GM18508 (cell line): Measurements from ENCODE around the gene CDC37L1.

ENCODE experiments used
- ATAC-seq: cut with Tn5 transposase; IDR thresholded peaks from one replicate; pipeline ENCODE4 v1.9.1; 2021; ENCODE audit warnings: moderate number of reproducible peaks; ENCODE audit not compliant: insufficient read depth, unreplicated experiment

The CDC37L1 gene

DNA sequence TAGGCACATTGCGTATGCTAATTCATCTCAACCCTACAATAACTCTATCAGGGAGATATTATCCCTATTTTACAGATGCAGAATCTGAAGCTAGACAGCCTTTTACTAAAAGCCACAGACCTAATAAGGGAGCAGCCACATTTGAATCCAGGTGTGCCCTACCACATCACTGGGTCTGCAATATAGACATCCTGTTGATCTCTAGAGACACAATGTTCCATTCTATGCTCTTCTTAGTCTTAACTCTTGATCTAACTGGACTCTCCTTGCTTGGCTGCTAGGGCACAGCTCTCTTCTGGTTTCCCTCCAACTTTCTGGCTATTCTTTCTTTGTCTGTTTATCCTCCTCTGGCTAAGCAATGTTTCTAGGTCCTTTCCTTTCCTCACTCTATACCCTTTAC lies 11.7 kb upstream of the CDC37L1 start:
- no peak for ATAC-seq

DNA sequence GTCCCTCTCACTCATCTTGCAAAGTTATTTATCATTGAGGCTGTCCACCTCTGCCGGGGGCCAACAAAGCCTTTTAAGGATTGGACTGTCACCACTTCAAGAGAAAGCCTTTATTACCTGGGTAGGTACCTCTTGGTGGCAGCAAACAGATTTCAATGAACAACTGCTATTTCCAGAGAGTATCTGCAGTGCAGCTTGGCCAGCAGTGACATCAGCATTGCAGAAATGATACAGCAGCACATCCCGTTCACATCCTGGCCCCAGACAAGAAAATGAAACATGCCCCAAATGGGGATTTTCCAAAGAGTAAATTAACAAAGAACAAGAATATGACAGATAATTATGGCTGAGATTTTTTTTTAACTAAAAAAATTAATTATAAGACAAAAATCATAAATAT lies 10.8 kb upstream of the CDC37L1 start:
- ATAC-seq, result no peak

DNA sequence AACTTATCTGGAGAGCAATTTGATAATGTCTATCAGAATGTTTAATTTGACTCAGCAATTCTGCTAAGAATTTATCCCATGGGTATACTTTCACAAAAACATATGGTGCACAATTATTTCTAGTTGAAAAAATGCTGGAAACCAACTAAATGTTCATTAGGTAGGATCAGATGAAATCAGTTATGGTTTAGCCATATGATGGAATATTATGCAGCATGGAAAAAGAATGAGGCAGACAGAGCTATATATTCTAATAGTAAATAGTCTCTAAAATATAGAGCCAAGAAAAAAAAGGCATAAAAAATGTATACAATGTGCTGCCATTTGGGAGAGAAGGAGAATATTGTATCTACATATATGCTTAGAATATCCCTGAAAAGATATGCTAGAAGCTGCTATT lies 9.5 kb upstream of the CDC37L1 start:
- ATAC-seq, result no peak

DNA sequence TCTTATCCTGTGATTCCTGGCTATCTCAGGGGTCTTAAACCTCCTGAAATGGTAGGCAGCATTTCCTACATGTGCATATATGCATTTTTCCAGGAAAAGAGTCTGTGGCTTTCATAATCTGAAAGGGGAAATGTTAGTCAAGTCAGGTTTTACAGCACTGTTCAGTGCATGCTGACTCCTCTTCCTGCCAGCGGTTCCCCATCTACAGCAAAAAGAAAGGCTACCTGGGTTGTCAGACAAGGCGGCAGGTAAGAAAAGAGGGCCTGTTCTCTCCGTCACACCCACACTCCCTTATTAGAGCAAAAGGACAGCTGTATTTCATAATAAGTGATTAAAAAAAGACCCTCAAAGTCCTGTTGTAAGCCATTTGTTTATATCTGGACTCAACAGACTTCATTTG lies 8.8 kb upstream of the CDC37L1 start:
- ATAC-seq, result no peak

DNA sequence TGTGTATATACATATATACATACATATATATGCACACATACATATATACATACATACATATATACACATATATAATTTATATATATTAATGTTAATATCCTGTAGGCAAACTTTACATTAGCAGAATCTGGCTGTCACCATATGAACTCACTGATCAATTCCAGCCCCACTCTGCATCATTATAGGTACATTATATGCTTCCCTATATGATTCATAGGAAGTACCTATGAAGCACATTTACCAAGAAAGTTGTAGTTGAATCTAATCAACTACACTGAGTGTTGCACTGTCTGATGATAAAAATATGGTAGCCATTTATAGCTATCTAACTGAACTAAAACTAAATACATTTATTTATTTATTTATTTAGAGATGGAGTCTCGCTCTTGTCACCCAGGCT lies 7.6 kb upstream of the CDC37L1 start:
- no peak for ATAC-seq

DNA sequence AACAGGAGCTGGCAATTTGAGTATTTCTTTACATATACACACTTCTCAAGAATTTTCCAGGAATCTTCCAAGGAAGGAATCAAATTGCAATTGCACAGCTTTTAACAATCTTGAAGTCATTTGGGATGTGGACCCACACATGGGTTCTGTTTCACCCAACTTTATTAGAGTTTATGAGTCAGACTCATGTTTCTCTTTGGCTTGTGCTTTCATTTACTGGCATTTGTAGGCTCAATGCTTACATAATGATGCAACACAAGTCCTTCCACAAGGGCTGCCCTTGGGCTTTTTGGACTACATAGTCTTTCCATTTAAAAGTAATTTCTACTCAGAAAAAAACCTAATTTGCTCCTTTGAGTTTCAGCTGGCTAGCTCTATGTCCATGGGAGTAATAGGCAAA lies 4.6 kb upstream of the CDC37L1 start:
- no peak for ATAC-seq

DNA sequence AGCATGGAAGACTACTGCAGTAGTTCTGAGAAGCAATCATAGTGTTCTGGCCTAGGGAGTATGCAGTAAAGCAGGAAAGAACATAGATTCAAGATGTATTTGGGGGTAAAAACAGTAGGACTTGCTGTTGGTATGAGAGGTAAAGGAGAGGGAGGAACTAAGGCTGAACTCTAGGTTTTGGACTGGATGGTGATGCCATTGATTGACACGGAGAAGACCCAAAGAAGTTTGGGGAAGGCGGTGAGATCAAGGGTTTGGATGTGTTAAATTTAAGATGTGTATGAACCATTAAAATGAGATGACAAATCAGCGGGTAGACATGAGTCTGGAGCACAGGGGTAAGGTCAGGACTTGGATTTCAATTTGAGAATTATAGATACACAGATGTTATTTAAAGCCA lies 2.0 kb upstream of the CDC37L1 start:
- no peak for ATAC-seq

DNA sequence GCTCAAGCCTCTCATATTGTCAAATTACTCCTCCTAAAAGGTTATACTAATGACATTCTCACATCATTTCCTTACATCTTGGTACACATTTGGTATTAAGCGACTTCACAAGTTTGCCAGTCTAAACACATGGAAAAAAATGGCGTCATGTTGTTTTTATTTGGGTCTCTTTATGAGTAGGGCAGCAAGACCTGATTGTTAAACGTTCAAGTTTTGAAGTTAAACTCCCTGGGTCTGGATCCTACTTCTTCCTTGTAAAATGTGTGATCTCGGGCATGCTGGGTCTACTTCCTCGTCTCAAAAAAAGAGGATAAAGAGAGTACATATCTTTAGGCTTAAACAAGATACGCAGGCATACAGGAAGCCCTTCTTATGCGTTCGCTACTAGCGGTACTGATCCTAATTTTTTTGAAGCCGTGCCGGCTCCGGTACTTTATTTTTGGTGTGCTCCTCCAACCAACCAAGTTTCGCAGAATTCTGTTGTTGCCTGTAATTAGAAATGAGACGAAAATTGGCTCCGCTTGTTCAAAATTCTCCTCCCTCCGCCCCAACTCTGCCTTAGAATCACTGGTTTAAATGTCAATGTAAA lies 596 bp upstream of the CDC37L1 start:
- no peak for ATAC-seq

DNA sequence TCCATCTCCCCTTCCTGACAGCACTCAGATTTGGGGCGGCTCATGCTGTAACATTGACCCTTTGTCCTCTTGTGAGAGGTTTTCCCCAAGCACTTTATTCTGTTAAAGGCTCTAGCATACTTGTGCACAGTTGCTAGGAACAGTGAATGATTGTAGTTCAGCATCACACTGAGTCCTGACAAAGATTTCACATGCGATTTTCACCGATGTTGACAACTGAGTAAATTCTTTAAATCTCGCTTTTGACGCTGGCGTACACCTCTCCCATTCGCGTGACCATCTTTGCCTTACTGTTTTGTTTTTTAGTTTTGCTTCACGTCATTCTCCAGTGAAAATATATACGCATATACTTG lies 780 bp downstream of the CDC37L1 start:
- ATAC-seq, result no peak

DNA sequence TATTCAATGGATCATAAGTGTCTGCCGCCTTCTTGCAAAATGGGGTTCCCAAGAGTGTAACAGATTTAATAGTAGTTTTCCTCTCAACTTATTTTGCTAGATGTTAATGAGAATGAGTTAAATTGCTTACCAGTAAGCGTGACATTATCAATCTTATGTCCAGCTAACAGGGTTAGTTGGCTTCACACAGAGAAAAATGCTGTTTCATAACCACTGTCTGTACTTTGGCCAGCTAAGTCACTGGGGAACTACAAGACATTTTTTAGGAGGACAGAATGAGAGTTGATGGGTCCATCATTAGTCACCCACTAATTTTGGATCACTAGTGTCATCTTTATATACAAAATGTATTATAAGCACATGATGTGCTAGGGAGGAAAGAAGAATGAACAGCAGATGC lies 1.4 kb downstream of the CDC37L1 start:
- no peak for ATAC-seq

DNA sequence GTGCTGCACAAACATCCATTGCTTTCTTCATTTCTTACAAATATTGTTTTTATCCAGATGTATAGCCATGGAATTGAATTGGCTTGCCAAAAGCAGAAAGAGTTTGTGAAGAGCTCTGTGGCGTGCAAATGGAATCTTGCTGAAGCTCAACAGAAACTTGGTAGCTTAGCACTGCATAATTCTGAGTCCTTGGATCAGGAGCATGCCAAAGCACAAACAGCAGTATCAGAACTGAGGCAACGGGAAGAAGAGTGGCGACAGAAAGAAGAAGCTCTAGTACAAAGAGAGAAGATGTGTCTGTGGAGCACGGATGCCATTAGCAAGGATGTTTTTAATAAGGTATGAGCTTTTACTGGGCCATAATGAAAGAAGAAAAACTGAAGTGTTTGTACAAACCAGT lies 5.5 kb downstream of the CDC37L1 start:
- ATAC-seq, result no peak

DNA sequence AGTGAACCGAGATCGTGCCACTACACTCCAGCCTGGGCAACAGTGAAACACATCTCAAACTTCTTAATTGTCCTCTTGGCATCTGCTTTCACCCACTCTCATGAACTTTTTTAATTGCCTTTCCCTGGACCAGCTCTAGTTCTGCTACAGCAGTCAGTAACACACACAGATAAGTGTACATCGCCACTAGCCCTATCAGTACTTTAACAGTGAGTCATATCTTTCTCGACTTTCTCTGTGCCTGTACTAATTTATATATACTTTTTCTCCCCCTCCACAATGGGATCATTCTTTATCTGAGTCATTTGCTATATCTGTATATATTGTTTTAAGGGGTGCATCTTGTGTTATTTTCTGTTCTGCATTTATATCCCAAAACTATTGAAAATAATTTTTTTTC lies 6.7 kb downstream of the CDC37L1 start:
- no peak for ATAC-seq

DNA sequence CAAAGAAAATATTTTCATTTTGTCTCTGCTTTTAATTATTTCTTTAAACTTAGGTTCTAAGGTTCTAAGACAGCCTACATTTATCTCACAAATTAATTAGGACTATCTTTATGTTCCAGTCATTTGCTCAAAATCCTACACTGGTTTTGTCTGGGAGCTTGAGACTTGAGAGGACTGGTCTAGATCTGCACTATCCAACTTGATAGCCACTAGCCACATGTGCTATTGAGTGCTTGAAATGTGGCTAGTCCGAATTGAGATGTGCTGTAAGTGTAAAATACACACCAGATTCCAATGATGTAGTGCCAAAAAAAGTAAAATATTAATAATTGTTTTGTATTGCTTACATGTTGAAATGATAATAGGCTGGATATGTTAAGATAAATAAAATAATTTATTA lies 7.2 kb downstream of the CDC37L1 start:
- no peak for ATAC-seq

DNA sequence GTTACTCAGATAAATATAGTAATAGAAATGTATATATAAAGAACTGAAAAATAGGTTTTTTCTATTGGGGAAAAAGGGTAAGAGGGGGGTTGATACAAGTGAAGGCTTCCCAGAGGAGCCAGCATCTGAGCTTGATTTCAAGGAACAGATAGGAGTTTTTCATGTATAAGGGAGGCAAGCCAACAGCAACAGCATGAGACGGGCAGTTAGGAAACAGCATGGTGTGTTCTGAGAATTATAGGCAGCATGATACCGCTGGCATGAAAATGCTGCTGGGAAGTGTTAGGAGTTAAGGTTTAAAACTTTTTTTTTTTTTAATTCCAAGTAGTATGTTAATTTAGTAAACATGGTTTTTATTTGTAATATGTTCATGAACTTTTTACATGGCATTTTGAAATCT lies 9.7 kb downstream of the CDC37L1 start:
- ATAC-seq, result no peak

DNA sequence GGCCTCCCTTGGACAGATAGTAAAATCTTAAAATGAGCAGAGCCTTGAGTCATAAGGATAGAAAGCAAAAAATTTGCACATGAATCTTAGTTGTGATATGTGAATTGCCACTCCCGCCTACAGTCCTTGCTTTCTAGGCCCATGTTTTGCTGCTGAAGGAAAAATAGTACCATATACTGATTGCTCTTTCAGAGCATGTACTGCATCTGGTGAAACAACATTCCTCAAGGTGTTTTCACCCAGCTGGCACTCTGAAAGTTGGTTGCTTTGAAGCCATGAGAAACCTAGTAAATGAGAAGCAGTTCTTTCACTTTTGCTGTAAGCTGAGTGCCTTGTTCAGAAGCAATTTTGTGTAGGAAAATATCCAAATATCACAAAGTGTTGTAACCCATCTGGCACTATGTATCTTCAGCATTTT lies 10.3 kb downstream of the CDC37L1 start:
- ATAC-seq, result peak; percentile 47

DNA sequence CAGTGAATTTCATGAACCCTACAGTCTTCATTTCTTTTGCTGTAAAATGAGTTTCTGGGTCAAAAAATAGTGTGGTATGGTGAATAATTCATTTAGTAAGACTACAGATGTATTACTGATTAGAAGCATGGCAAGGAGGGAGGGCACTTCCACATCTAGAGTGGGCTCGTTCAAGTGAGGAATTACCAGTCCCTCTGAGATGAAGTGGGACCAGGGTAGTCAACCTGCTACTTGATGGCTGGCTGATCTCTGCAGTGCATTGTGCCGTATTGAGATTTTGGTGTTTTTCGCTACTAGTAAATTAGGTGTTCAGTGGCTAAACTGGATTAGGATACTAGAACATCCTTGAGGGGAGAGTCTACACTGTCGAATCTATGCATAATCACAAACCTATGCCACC lies 10.8 kb downstream of the CDC37L1 start:
- ATAC-seq, result no peak

DNA sequence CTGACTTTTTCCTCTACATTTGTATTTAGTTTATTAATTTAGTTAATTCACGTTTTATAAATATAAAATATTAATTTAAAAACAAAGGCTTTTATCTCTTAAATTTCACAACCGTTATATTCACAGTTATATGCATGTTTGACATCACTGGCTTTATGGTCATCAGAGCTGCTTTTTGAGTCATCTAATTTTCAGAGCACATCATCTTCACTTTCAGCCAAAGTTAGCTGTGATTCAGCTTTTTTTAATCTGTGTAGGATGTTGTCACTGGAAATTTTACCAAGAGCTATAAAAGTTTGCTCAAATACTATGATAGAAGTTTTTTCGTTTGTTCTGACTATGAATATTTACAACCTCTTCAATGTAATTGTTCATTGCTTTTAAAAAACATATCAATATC lies 12.4 kb downstream of the CDC37L1 start:
- no peak for ATAC-seq

DNA sequence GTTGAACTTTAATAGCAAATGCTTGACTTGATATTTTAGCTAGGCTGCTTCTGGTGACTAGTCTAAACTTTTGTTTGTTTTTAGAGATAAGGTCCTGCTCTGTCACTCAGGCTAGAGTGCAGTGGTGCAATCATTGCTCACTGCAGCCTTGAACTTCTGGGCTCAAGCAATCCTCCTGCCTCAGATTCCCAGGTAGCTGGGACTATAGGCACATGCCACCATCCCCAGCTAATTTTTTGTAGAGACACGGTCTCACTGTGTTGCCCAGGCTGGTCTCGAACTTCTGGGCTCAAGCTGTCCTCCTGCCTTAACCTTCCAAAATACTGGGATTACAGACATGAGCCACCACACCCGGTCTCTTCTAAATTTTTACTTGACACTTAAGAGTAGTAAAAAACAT lies 20.7 kb downstream of the CDC37L1 start:
- no peak for ATAC-seq

DNA sequence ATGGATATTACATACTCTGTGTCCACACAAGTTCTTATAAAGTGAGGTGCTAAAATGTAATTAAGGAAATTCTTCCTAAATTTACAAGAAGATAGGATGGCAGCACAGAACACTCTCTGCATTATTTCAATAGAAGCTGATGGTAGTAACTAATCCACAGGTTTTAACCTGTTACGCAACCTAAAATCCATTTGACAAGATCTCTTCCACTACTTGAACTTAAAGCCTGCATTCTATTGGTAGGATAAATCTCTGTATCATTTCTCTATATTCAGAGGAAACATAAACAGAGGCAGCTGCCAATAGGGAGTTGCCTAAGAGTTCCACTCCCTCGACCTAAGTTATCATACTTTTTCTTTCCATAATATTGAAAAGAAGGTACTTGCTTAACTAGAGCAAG lies 21.6 kb downstream of the CDC37L1 start:
- ATAC-seq, result no peak

DNA sequence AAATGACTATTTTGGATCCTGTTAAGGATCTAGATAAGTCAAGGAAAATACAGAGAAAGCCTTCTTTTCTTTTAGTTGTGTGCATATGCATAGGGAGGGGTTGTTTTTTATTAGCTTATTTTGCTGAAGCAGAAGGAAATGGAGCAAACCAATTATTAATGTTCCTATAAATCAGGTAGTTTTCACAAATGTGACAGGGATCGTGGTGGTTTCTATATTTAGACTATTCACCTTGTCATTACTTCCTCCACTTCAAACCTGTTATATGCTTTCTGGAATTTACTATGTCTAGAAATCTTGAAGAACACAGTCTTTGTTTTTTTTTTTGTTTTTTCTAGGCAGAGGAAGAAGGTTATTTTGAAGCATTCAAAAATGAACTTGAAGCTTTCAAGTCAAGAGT lies 22.2 kb downstream of the CDC37L1 start:
- ATAC-seq, result no peak

DNA sequence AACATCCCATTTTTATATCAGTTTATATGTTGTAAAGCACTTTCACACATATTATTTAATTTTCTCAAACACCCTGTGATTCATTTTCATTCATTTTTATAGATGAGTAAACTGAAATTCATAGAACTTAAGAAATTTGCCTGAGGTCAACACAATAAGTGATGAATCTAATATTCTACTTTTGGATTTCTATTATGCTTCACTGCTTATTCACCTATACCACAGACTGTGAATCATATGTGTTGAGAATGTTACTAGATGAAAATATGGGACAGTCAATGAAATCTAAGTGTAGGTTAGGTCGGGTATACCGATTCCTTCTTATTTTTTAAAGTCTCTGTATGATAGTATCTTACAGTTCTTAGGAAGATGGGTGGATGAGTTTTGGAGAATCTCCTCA lies 24.8 kb downstream of the CDC37L1 start:
- no peak for ATAC-seq

DNA sequence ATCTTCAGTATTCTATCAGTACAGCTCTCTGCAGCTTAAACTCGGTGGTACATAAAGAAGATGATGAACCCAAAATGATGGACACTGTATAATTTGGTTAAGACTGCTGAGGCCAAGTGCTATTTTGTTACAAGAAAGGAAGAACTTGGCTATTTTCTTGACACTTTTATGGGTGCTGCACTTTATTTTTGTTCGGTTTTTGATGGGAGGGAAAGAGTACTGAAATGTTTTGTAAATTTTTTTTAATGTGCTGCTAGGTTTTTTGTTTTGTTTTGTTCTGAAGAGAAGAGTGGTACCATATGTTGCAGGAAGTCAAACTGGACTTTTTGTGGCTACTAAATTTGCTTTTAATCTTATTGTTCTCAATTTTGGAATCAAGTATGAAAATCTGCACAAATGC lies 26.7 kb downstream of the CDC37L1 start:
- no peak for ATAC-seq

DNA sequence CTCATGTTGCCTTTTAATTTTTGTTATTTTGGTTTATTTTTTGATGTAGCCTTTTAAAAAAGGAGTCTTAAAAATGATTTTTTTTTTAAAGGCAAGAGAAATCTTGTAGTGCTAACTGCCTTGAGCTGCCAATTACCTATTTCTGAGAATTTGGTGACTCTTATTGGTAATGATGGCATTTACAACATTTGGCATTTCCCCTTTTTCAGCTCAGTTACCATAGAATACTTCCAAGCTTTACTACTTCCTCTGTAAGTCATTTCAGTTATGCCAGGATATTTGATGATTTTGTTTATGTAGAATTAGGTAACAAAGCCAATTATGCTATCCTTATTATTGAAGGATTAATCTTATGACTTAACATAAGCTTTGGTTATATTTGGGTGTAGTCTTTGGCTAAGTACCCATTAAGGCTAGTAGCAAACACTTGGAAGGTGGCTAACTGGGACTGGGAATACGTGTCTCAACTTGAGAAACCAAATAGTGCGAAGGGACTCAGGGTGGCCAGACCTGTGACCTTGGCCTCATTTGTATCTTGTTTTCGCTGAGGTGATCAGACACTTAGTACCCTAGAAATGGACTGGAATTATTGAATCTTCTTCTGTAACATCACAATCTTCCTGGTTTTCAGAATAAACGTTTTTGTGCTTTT lies 27.7 kb downstream of the CDC37L1 start:
- ATAC-seq, result no peak
